ENCODE results near the gene MRC1.

The MRC1 gene

DNA sequence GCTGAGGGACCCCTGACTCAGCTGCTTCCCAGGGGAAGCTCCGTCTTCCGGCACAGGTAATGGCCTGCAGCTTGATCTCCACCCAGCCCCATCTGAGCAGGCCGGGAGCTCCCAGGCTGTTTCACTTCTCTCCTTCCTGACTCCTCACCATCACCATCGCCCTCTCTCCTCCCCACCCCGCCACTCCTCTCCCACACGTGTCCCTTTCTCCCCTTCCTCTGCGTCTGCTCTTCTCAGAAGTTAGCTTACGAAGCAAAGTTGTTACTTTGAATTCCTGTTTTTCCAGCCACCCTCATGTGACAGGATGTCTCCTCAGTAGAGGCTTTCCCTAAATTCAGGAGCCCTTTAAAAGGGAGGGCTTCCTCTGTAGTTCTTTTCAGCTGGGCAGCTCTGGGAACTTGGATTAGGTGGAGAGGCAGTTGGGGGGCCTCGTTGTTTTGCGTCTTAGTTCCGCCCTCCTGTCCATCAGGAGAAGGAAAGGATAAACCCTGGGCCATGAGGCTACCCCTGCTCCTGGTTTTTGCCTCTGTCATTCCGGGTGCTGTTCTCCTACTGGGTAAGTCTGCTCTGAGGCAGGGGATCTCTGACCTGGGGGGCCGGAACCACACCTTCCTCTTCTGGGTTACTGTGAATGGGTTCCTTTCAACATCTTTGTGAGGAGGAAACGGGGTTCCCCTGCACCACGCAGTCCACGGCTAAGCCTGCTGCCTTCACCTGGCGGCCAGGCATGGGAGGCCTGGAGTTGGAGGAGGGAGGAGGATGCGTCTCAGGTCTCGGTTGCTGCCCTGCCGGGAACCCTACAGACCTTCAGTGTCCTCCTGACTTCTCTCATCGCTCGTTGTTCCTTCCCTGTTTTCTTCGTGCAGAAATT is at the start of gene MRC1:
MRC1 (plus strand) TSS at position 378 of the 871 bp plus-strand sequence; CDS start at position 496, 118 bp downstream.
- no peak for DNase-seq

DNA sequence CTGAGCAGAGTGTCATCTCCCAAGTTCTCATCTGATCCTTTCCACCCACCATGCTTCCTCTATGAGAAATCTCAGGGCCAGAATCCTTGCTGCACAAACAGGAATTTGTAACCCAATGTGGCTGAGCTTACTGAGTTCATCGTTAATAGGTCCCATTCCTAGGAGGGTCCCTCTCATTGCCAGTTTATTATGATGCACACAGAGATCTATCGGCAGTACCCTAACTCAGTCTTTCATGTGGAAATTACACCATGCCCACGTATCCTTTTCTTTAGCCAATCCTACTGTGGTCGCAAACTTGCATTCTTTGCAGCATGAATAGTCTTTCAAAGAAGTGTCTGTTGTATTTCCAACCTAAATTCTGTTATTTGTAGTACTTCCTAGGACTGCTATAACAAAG is 45.0 kb upstream of the MRC1 start:
- DNase-seq: no peak

DNA sequence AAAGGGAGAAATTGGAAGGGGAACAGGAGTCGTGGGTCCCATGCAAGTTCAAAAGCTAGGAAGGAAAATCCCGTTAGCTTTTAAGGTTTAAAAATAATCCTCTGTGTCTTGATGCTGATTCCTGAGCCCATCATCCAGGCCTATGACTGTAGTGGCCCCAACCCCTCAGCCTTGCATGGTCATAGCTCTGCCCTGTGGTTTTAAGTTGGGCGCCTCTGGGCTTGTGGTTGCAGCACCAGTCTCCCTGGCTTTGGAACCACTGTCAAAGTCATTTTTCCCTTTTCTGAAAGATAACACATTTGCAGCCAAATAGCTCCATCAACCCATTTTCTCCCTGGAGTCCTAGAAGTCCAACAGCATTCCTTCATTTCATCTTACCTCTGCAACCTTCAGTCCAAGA is 43.5 kb upstream of the MRC1 start:
- DNase-seq: no peak

DNA sequence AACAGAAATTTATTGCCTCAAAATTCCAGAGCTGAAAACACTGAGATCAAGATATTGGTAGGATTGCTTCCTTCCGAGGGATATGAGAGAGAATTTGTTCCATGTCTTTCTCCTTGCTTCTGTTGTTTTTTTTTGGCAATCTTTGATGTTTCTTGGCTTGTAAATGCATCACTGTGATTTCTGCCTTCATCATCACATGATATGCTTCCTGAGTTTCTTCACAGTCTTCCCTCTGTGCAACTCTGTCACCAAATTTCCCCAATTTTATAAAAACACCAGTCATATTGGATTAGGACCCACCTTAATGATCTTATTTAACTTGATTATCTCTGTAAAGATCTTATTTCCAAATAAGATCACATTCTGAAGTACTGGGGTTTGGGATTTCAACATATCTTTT is 42.4 kb upstream of the MRC1 start:
- DNase-seq: no peak

DNA sequence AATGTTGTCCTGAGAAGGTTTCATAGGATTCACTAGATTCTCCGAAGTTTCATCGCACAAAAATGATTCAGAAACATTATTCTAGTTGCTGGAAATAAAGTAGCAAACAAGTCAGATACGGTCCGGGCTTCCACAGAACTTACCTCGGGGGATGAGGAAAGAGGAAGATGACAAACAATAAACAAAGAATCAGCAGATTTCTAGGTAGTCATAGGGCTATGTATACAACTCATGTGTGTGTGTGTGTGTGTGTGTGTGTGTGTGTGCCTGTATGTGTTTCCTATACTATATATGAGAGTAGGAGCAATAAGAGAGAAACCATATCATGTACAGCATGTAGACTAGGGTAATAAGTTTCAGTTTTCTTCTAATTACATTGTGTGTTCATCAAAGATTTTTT is 40.7 kb upstream of the MRC1 start:
- DNase-seq: no peak

DNA sequence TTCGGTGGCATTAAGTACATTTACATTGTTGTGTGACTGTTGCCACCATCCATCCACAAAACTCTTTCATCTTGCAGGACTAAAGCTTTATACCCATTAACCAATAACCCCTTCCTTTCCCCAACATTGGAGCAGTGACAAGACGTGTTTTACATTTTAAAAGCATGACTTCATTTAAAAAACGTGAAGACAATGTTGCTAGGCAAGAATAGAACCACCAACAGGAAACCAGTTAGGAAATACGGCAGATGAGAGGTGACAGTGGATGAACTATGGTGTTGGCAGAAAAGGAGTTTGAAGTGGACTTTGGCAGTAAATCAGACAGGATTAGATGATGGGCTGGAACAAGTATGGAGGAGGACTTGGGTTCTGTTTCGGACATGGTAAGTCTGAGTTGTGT is 40.2 kb upstream of the MRC1 start:
- no peak for DNase-seq

GRCh38 chr10:17771017-17771416 is 38.1 kb upstream of the MRC1 start:
- DNase-seq: no peak

DNA sequence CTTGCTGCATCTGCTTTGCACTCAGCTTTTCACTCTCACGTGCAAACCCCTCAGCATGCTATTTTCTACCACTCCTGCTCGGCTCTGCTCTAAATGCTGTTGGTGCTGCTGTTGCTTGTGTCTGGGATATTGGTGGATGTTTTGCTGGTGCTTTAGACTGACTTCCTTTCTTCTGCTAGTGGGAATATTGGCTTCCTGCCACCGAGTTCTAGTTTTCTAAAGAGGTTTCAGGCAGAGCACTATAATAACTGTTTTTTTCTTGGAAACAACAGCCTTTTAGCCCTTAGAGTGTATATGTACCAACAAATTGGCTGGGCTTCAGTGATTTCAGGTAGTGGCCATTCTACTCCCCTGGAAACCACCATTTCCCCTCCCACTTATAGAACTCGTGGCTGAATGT is 29.4 kb upstream of the MRC1 start:
- no peak for DNase-seq

DNA sequence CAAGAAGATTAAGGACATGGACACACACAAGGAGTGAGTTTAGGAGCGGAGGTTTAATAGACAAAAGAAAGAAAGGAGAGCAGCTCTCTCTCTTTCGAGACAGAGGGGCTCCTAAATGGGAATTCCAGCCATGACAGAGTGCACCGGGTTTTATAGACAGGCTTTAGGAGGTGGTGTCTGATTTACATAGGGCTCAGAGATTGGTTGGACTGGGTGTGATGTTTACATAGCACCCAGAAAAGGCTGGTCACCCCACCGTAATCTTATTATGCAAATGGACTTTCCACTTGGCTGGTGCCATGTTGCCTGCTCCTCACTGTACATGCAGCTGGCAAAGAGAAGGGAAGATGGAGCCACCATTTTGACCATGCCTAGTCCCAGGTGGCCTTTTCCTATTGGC is 28.4 kb upstream of the MRC1 start:
- DNase-seq: no peak

DNA sequence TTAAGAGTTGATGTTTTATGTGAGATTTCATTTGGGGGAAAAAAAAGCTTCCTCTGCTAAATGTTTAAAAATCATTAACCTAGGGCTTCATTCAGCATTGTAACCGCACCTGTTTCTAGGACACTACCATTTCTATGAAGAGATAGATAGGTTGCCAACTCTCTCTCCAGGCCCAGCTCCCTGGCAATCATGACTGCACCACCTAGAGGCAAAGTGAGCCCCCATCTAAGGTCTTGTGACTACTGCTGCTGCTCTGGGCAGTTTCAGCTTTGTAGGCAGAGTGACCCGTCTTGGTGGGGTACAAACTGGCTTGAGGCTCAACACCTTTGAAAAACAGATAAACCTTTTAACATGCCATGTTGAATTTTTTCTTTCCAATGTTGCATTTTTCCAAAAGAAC is 27.3 kb upstream of the MRC1 start:
- no peak for DNase-seq

DNA sequence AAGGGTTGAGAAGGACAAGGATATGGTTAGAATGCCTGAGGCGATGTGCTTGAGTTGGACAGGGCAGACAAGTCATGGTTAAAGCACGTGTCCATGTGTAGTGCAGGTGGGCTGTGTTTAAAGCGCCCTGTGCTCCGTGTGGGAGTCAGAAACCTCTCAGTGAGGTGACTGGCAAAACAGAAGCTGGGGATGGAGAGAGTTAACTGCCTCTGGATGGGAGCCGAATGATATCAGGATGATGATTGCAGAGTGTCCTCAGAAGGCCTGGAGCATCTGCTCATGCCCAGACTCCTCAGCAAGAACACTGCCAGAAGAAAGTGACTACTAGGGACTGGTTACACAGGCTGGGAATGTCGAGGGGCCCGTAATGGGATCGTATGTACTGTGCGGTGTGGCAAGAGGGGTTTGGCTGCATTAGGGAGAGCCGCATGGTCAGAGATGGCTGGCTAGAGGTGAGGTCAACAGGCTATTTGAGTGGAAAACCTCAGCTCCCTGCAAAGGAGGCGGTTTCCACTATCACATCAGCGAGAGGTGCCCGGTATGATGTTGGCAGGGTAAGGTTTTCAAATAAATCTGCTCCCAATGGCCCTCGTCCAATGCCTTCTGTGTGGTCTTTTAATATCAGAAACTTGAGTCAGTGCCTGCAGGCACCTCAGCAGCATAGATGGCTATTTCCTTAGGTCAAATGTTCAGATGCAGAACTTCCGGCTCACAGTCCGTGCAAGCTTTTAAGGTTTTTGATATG is 26.1 kb upstream of the MRC1 start:
- no peak for DNase-seq

DNA sequence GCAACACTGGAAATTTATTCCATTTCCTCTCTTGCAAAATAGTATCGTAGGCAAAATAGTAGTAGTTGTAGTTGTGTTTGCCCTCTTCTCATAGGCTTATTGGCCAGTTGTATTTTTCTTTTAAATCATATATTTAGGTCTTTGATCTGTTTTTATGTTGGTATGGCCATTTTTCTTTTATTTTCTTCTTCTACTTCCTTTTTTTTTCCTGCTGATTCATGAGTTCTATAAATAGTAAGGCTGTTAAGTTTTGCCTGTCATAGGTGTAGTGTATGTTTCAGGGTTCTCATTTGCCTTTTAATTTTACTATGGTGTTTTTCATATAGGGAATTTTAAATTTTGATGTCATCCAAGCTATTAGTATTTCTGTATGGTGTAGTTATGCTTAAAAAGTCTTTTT is 25.4 kb upstream of the MRC1 start:
- no peak for DNase-seq

DNA sequence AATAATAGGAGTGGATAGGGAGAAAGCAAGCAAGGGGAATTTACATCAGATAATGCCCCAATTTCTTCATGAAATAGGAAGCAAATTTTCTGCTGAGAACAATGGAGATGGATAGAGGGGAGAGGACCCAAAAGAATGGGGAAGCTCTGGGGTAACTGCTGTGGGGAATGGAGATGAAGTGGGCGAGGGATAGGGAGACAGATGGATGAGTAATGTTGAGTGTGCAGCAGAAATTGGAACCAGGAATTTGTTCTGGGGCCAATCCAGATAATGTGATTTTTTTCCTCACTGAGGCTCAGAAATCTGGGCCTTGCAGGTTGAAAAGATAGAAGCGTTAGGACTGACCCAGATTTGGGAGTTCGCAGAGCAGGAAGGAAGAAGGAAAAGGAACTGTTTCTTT is 24.5 kb upstream of the MRC1 start:
- no peak for DNase-seq

- no peak for DNase-seq
These were observed 23.7 kb upstream of the MRC1 start for GRCh38 chr10:17785276-17785930.

DNA sequence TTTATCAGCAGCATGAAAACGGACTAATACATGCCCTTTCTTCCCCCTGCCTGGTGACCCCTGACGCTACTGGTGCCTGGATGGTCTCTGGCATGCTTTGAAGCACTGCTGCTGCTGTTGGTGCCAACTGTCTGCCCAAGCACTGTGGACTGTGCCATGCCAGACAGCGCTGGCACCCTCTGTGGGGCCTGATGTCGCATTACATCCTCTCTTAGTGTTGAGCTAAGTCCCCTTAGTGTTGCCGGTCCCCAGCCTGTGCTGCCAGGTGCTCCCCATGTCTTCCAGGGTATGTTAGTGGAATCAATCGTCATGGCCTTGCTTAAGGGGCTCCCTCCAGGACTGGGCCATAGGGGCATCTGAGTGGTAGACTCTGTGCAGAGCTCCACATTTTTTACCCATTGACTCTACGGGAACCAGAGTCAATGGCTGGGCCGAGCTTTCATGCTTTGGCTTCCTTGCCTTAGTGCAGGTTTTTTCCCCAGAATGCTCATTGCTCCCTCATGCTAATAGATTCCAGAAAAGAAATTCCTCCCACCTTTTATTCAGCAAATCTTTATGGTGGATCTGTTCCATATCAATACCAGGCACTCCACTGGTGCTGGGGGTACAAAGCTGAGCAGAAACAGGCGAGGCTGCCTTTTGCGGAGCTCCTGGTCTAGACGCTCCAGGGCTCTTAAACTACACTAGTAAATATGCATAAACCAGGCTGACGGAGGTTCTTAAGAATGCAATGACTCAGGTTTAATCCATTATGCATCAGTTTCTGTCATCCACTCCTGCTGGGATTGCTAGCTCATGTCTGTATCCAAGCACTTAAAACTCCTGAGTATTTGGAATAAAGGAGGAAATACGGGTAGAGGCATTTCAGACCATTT is 21.8 kb upstream of the MRC1 start:
- no peak for DNase-seq

- no peak for DNase-seq
These were observed 20.5 kb upstream of the MRC1 start for GRCh38 chr10:17788646-17789045.

- DNase-seq: no peak
These were observed 19.8 kb upstream of the MRC1 start for GRCh38 chr10:17789396-17789795.

GRCh38 chr10:17790651-17791050 is 18.5 kb upstream of the MRC1 start:
- DNase-seq: no peak

- no peak for DNase-seq
These were observed 16.2 kb upstream of the MRC1 start for GRCh38 chr10:17792991-17793390.

GRCh38 chr10:17793823-17794644 is 15.1 kb upstream of the MRC1 start:
- no peak for DNase-seq

DNA sequence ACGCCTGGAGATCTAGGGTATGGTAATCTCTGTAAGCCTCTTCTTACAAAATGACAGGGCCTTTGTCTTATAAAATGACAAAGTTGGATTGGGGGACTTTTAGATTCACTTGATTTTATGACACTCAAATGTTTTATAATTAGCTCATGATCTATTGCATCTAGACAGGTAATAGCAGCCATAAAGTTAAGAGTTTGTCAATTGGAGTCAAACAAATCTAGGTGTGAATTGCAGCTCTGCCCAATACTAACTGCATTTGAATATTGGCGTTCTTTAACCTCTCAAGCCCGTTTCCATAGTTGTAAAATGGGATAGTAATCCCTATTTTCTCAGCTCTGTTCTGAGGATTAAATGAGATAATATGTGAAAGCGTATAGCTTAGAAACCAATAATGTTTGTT is 14.1 kb upstream of the MRC1 start:
- DNase-seq: no peak
